Testis (tissue), 3 donors: ENCODE data around the gene IL9. TPM values are rescaled to one million over a fixed set of nuclear protein-coding genes. Genes with fewer than 3 reads are reported as not detected.

Source experiments
- DNase-seq: peaks from one replicate; pipeline ENCODE4 v3.0.0-alpha.2; 2019
- H3K27ac ChIP-seq, 2 donors: fragments of 200-600 bp; sonication (generic); one replicate each; pipeline ENCODE4 v1.5.1; 2019
- H3K27me3 ChIP-seq: fragments of 200-600 bp; sonication (generic); one replicate; pipeline ENCODE4 v1.5.1; 2019
- H3K36me3 ChIP-seq: fragments of 200-600 bp; sonication (generic); one replicate; pipeline ENCODE4 v1.5.1; 2017; ENCODE audit warnings: low read depth; ENCODE audit errors: missing control alignments
- H3K4me1 ChIP-seq: fragments of 200-600 bp; sonication (generic); one replicate; pipeline ENCODE4 v1.5.1; 2019
- H3K4me3 ChIP-seq, 2 donors: fragments of 200-600 bp; sonication (generic); one replicate each; pipeline ENCODE4 v1.5.1; 2017 to 2019
- H3K9me3 ChIP-seq: fragments of 200-600 bp; sonication (generic); one replicate; pipeline ENCODE4 v1.5.1; 2017
- CTCF ChIP-seq, 3 experiments: fragments of 450-650 bp in 2 of 3; fragments of 200-600 bp in 1 of 3; sonication (generic) in 1 of 3; IDR thresholded peaks; one replicate each; pipeline ENCODE4 v1.5.1; 2016 to 2019; ENCODE audit warnings: antibody characterized with exemption in 3 of 3, mild to moderate bottlenecking in 2 of 3, moderate library complexity in 1 of 3
- POLR2A ChIP-seq: fragments of 450-650 bp; IDR thresholded peaks from one replicate; pipeline ENCODE4 v1.6.1; 2017; ENCODE audit warnings: antibody characterized with exemption, mild to moderate bottlenecking, moderate library complexity
- WGBS, 2 donors: methylation state at CpG; one replicate each; pipeline ENCODE4 v1.1.5; 2018; 5-methylcytosine and 5-hydroxymethylcytosine counted together
- intact Hi-C: fragments of 100-400 bp; cut with DNase I; formaldehyde crosslinking; loops from one replicate; pipeline ENCODE4 v1.15.1; 2023; ENCODE audit warnings: low total_unique reads
- polyA plus RNA-seq: library from polyadenylated mRNA; stranded (reverse); fragments of 350-450 nt; fragmentation: Illumina TruSeq; extraction: RNeasy Lipid Tissue Mini Kit (QIAGEN cat#74804); gene quantifications from one replicate; pipeline ENCODE4 v1.2.3, GENCODE V29; 2014; ENCODE audit warnings: low read depth, low replicate concordance; ENCODE audit not compliant: insufficient read depth
- total RNA-seq, 2 donors: library from RNA; depleted of rRNA; stranded (reverse); fragments of >200 nt; gene quantifications; one replicate each; pipeline ENCODE4 v1.2.3, GENCODE V29; 2016

IL9 gene
- total and polyA plus RNA-seq, 3 donors from 2014 or later: not detected

- no peaks in the 10 kb centered on the region for H3K4me1 ChIP-seq
- no peak for DNase-seq
- TF ChIP-seq CTCF (IDR thresholded peaks at IDR 0.05) (no peak), POLR2A (no peak)
- H3K4me3 ChIP-seq: no peak overlapping the region
- WGBS, 2 donors: 81 to 91% methylated on average over 6 of the region's 6 CpGs
- H3K36me3 ChIP-seq: no peaks in the 10 kb centered on the region
- no peak overlapping the region for H3K27ac ChIP-seq
- intact Hi-C loops: no loop called here
- no peaks in the 10 kb centered on the region for H3K27me3 ChIP-seq
- no peaks in the 10 kb centered on the region for H3K9me3 ChIP-seq
These were observed 45.0 kb downstream of the IL9 start for GRCh38 chr5:135850671-135851070.

- Histone ChIP-seq H3K4me3 (no peak overlapping the region), H3K36me3 (no peaks in the 10 kb centered on the region), H3K27ac (no peak overlapping the region), H3K9me3 (no peaks in the 10 kb centered on the region), H3K27me3 (no peaks in the 10 kb centered on the region), H3K4me1 (no peaks in the 10 kb centered on the region)
- intact Hi-C loops: no loop called here
- 80 to 98% methylated on average over 2 to 9 of the region's 9 CpGs for WGBS, 2 donors
- TF ChIP-seq POLR2A (no peak), CTCF (IDR thresholded peaks at IDR 0.05) (no peak)
- DNase-seq: no peak
These were observed 45.4 kb downstream of the IL9 start for GRCh38 chr5:135850231-135850630.

- WGBS, 2 donors: 95 to 100% methylated on average over 1 of the region's 1 CpG
- Histone ChIP-seq H3K27me3 (no peaks in the 10 kb centered on the region), H3K4me3 (no peak overlapping the region), H3K36me3 (no peaks in the 10 kb centered on the region), H3K9me3 (no peaks in the 10 kb centered on the region), H3K4me1 (no peaks in the 10 kb centered on the region), H3K27ac (no peak overlapping the region)
- intact Hi-C loops: no loop called here
- TF ChIP-seq CTCF (IDR thresholded peaks at IDR 0.05): no peak
- no peak for DNase-seq
These were observed 47.7 kb downstream of the IL9 start for GRCh38 chr5:135847976-135848375.

GRCh38 chr5:135846311-135846710, 49.3 kb downstream of the IL9 start:
- Histone ChIP-seq H3K4me3 (no peak overlapping the region), H3K27me3 (no peaks in the 10 kb centered on the region), H3K36me3 (no peaks in the 10 kb centered on the region), H3K9me3 (no peaks in the 10 kb centered on the region), H3K4me1 (no peaks in the 10 kb centered on the region), H3K27ac (no peak overlapping the region)
- intact Hi-C loops: no loop called here
- no peak for DNase-seq
- TF ChIP-seq POLR2A: no peak
- no peak for TF ChIP-seq CTCF (IDR thresholded peaks at IDR 0.05)

GRCh38 chr5:135843571-135844337, 51.9 kb downstream of the IL9 start:
- no peak for DNase-seq
- no peak overlapping the region for H3K4me3 ChIP-seq
- 78 to 80% methylated on average over 6 of the region's 6 CpGs for WGBS, 2 donors
- H3K9me3 ChIP-seq: no peaks in the 10 kb centered on the region
- no peaks in the 10 kb centered on the region for H3K36me3 ChIP-seq
- no peak overlapping the region for H3K27ac ChIP-seq
- H3K27me3 ChIP-seq: no peaks in the 10 kb centered on the region
- H3K4me1 ChIP-seq: no peaks in the 10 kb centered on the region
- intact Hi-C loops: no loop called here
- TF ChIP-seq POLR2A (no peak), CTCF (IDR thresholded peaks at IDR 0.05) (no peak)
